Measurements from ENCODE around the gene FSTL1. TPM values are rescaled to one million over a fixed set of nuclear protein-coding genes. Genes with fewer than 3 reads are reported as not detected.

Gene FSTL1
- total and polyA plus RNA-seq, 2 of the 8 experiments (the other 6 are each of a cell fraction or from before 2014, with no cell fraction given): 158 to 516 TPM

GRCh38 chr3:120381503-120381902 is 69.3 kb downstream of the FSTL1 start:
- ChIA-PET CTCF (ENCODE audit: partially characterized antibody) (interaction anchor here (0.6 to 1.8 kb wide), 3 partner anchors 9 to 1592 kb away, joined by 3 to 5 read pairs (median 3); no protein-coding TSS in a partner anchor), POLR2A (ENCODE audit: partially characterized antibody) (no interaction called here)
- no peak overlapping the region for H3K4ac ChIP-seq (replicated peaks; ENCODE audit: insufficient read length, low read depth, low read length)
- no peaks in the 10 kb centered on the region for H3K79me2 ChIP-seq (ENCODE audit: control insufficient read depth in 1 of 2, insufficient read depth in 2 of 2, low read length in 2 of 2)
- no peak overlapping the region for H3K56ac ChIP-seq (replicated peaks; ENCODE audit: insufficient read length, low read depth, low read length)
- no peak overlapping the region for H4K8ac ChIP-seq (ENCODE audit: extremely low read depth, insufficient read depth, low read length)
- no peak overlapping the region for H3K14ac ChIP-seq (ENCODE audit: insufficient read length)
- H2BK5ac ChIP-seq (ENCODE audit: low read depth, low read length): no peak overlapping the region
- H3K4me1 ChIP-seq (replicated peaks in 1 of 4; ENCODE audit: control insufficient read depth in 3 of 4, insufficient read depth in 4 of 4, low read length in 3 of 4): no peaks in the 10 kb centered on the region
- no peak overlapping the region for H3K4me3 ChIP-seq (ENCODE audit: extremely low read depth in 1 of 4, insufficient read depth in 2 of 4, low read depth in 3 of 4, low read length in 4 of 4)
- TF ChIP-seq SP2 (IDR thresholded peaks at IDR 0.05; ENCODE audit: low read length): no peak
- no peak for TF ChIP-seq BACH1 (IDR thresholded peaks at IDR 0.05; ENCODE audit: low read length)
- no peak for TF ChIP-seq SP4 (IDR thresholded peaks at IDR 0.05; ENCODE audit: low read length)
- no peak for TF ChIP-seq BRCA1 (IDR thresholded peaks at IDR 0.05; ENCODE audit: low read depth, low read length)
- TF ChIP-seq RAD21 (IDR thresholded peaks at IDR 0.05 in 1 of 2, conservative IDR thresholded peaks at IDR 0.05 in 1 of 2; ENCODE audit: low read depth in 2 of 2, low read length in 2 of 2): no peak
- no peak for TF ChIP-seq TAF7 (optimal IDR thresholded peaks at IDR 0.05; ENCODE audit: borderline replicate concordance, low read depth, low read length)
- TF ChIP-seq, protein P1, sequence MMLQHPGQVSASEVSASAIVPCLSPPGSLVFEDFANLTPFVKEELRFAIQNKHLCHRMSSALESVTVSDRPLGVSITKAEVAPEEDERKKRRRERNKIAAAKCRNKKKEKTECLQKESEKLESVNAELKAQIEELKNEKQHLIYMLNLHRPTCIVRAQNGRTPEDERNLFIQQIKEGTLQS (IDR thresholded peaks at IDR 0.05; ENCODE audit: insufficient read depth, low read depth, low read length): no peak
- no peak for TF ChIP-seq TBP (IDR thresholded peaks at IDR 0.05; ENCODE audit: low read depth, low read length)
- TF ChIP-seq EGR1 (IDR thresholded peaks at IDR 0.05; ENCODE audit: borderline replicate concordance, low read depth, low read length): no peak
- no peak for TF ChIP-seq SUZ12 (IDR thresholded peaks at IDR 0.05; ENCODE audit: low read length)
- no peak for DNase-seq (ENCODE audit: low read depth in 1 of 2, low spot score in 2 of 2)
- H4K5ac ChIP-seq (ENCODE audit: insufficient read length, low read depth, low read length): no peak overlapping the region
- H2BK20ac ChIP-seq (ENCODE audit: low read length): no peak overlapping the region
- no peak overlapping the region for H3K23ac ChIP-seq (ENCODE audit: insufficient read length)
- no peak overlapping the region for H3K18ac ChIP-seq (ENCODE audit: extremely low read depth, low read length)
- no peak overlapping the region for H3K9ac ChIP-seq (replicated peaks in 1 of 4; ENCODE audit: extremely low read depth in 1 of 4, low read depth in 3 of 4, low read length in 3 of 4)
- no peaks in the 10 kb centered on the region for H4K20me1 ChIP-seq (replicated peaks in 1 of 2; ENCODE audit: control insufficient read depth in 1 of 2, insufficient read depth in 2 of 2, low read length in 2 of 2)
- no peak overlapping the region for H2AFZ ChIP-seq (ENCODE audit: low read length)
- no peak overlapping the region for H2BK12ac ChIP-seq (ENCODE audit: low read depth, low read length)
- no peaks in the 10 kb centered on the region for H3K79me1 ChIP-seq (ENCODE audit: low read depth, low read length)
- WGBS, 2 experiments (ENCODE audit: extremely low coverage in 1 of 2, insufficient coverage in 1 of 2, insufficient read length in 1 of 2, insufficient replicate concordance in 2 of 2, low coverage in 1 of 2, low lambda C conversion rate in 2 of 2, missing lambda C conversion rate in 1 of 2): 94% methylated on average over 2 of the region's 2 CpGs; no CpG with 5 or more reads in 1 of the 2 experiments
- no peak overlapping the region for H4K91ac ChIP-seq (replicated peaks; ENCODE audit: insufficient read length, low read length)
- peak overlapping the region; percentile 24; the same call in 1 of the 2 replicates for H2AK5ac ChIP-seq (ENCODE audit: low read depth, low read length)
- H3K27ac ChIP-seq (ENCODE audit: low read depth, low read length): no peak overlapping the region
- FAIRE-seq: no peak
- H2BK15ac ChIP-seq (ENCODE audit: low read length): no peak overlapping the region
- no peaks in the 10 kb centered on the region for H3K27me3 ChIP-seq (replicated peaks in 1 of 4; ENCODE audit: control insufficient read depth in 3 of 4, extremely low read depth in 1 of 4, insufficient read depth in 3 of 4, low read length in 3 of 4)
- H3K23me2 ChIP-seq (ENCODE audit: low read depth, low read length): no peaks in the 10 kb centered on the region
- H2BK120ac ChIP-seq (replicated peaks; ENCODE audit: low read depth, low read length): no peak overlapping the region
- H3K4me2 ChIP-seq (ENCODE audit: insufficient read depth in 1 of 2, low read depth in 2 of 2, low read length in 2 of 2): no peak overlapping the region
- no peaks in the 10 kb centered on the region for H3K36me3 ChIP-seq (ENCODE audit: control insufficient read depth in 2 of 4, insufficient read depth in 4 of 4, low read length in 3 of 4)
- H3K9me3 ChIP-seq (ENCODE audit: insufficient read depth in 2 of 2, low read depth in 1 of 2, low read length in 1 of 2): no peaks in the 10 kb centered on the region
